ENCODE measurements around the gene FGD2.

GRCh38 chr6:36967301-36967700, 38.2 kb upstream of the FGD2 start:
- TF ChIP-seq EP300 (IDR thresholded peaks at IDR 0.05; ENCODE audit: low read depth) (no peak), POLR2A (IDR thresholded peaks at IDR 0.05) (no peak)
- TF ChIP-seq, protein P1, sequence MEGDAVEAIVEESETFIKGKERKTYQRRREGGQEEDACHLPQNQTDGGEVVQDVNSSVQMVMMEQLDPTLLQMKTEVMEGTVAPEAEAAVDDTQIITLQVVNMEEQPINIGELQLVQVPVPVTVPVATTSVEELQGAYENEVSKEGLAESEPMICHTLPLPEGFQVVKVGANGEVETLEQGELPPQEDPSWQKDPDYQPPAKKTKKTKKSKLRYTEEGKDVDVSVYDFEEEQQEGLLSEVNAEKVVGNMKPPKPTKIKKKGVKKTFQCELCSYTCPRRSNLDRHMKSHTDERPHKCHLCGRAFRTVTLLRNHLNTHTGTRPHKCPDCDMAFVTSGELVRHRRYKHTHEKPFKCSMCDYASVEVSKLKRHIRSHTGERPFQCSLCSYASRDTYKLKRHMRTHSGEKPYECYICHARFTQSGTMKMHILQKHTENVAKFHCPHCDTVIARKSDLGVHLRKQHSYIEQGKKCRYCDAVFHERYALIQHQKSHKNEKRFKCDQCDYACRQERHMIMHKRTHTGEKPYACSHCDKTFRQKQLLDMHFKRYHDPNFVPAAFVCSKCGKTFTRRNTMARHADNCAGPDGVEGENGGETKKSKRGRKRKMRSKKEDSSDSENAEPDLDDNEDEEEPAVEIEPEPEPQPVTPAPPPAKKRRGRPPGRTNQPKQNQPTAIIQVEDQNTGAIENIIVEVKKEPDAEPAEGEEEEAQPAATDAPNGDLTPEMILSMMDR (IDR thresholded peaks at IDR 0.05), result no peak

Data from transverse colon (tissue), 3 donors.